Iris pigment epithelial cell (primary cell): ENCODE results near the gene SLC7A11.

ENCODE experiments used
- DNase-seq: peaks from one replicate; pipeline ENCODE4 v3.0.0-alpha.2; 2011; ENCODE audit warnings: low read depth

Gene SLC7A11

DNA sequence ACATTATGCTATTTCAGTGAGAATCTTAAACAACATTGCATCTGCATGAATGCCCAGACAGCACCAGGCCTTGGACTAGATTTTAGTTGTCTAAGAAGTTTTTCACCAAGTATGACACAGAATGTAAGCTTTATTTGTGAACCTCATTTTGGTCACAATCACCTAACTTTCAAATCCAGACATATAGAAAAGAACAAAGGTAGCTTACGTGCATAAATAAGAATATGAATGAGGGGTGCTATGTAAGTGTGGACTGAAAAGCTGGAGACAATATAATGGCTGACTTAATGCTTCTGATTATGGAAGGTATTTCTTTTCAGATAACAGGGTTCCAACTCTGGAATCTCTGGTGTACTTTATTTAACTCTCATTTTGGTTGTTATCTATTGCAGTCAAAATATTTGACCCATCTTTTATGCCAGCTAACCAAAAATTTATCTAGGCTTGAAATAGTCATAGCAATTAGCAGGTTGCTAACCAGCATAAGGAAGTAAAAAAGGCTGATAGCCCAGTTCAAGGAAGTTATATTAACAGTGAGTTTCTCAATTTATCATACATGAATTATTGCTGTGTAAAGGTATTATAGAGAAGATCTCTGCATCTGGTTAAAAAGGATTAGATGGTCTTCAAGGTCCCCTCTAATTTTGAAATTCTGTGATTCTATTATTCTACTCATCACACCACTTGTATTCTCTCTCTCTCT is 36.5 kb downstream of the SLC7A11 start:
- no peak for DNase-seq

DNA sequence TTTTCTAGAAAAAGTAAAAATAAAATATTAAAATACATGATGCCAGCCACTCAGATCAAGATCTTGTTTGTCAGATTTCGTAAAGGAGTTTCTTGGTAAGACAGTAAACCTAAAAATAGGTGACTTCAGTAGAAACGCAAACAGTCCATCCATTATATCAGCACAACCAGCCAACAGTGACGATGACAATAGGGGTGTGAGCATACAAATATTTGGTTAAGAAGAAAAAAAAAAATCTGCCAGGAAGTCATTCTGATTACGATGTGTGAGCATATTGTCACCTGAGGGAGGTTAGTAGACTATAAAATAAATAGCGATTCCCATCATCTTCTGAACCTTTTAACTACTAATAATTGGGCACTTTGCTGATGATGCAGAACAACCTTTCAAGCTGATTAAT is 37.6 kb downstream of the SLC7A11 start:
- no peak for DNase-seq

DNA sequence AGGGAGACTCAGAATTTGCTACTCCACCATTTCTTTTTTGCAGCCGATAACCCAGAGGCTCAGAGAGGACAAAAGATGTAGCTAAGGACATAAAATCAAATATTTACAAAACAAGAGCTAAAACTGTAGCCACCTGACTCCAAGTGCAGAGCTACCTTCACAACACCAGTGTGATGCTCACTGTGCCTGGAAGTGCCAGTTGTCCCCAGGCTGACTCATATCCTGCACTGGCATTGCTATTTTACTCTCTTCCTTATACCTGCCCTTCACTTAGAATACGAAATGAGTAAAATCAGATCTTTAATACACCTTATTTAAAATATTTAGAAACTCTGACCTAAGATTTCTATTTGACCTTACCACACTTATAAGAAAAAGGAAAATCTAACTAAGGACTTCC is 39.5 kb downstream of the SLC7A11 start:
- no peak for DNase-seq

DNA sequence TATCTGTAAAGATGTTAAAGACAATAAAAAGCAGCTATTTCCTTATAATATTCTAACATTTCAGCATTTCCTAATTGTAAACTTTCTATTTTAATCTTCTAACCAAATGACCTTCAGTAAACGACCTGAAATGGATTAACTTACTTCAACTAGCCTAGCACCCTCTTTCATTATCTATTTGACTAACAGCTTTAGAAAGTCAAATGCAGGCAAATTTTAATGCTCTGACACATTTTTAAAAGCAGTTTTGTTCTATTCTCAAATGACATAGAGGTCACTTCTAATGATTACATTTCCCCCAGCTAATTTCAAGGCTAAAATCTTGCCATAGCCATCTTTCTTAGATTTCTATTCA is 41.9 kb downstream of the SLC7A11 start:
- DNase-seq = no peak

DNA sequence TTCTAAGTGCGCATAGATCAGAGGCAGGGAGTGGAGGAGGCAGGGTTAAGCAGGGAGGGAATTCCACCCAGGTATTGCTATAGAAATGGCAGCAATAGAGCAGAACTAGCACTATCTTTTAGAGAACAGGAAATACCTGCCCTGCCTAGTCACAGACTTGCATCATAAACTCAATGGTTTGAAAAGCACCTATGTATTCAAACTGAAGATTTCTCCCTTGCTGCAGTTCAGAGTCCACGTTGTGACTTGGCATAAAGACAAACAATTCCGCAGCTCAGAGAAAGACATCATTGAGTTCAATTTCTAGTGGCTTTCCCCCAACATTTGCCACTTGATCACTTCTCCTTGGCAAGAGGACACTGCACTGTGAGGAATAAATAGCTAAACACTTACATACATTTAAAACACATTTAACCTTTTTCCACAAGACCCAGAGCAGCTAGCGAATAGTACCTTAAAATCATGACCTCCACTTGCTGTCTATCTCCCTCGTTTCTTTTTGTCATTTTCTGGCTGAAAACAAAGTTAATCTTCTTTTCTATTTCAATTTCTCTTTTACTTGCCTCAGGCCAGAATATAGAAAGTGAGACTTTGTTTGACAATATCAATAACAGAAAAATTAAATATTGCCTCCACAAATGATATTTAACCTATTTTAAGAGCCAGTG is 42.4 kb downstream of the SLC7A11 start:
- peak; percentile 66 for DNase-seq

DNA sequence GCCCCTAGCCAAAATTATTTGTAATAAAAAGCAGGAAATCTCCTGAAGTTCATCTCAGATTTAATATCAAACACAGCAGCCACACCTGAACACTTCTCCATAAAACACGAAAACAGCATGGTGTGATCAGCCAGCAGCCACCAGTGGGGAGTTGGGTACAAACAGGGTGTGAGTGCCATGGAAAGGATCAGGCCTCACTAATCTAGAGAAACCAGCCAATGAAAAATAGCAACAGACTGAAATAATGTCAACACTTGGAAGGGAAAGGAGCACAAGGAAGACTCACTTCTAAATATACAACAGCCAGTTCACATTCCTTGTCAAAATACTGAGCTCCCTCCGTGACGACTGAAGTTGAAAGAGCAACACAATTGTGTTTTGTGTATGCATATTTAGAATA is 46.0 kb downstream of the SLC7A11 start:
- no peak for DNase-seq

DNA sequence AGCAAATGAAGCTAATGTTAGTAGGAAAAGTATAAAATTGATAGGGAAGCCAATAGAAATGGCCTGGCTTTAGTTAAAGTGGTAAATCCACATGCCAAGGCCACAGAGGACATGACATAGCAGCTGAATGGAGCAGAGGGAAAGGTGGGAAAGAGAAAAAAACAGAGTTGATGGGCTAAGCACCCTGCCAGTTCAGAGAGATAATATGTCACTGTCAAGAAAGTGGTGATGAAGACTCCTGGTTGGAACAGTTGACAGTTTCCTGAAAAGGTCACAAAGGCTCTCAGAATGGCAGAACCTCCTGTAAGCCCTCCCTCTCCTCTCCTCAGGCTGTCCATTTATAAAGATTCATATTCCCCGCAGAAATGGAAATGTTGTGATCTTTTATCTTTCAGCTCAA is 48.2 kb downstream of the SLC7A11 start:
- DNase-seq = no peak

DNA sequence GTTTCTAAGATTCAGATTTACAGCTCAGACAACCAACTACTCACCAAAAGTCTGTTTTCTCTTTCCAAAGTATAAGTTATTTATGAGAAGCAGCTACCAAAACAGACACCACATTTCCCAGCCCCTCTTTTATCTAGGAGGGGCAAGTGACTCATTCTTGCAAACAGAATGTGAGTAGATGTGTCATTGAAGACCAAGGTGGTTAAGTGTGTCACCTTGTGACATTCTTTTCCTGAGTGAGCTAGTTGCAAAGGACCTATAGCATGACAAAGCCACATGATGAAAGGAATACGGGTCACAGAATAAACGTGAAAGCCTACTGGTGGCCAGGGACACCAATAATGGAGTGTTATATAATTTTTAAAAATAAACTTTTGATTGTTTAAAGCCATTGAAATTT is 50.0 kb downstream of the SLC7A11 start:
- peak; percentile 23 for DNase-seq

DNA sequence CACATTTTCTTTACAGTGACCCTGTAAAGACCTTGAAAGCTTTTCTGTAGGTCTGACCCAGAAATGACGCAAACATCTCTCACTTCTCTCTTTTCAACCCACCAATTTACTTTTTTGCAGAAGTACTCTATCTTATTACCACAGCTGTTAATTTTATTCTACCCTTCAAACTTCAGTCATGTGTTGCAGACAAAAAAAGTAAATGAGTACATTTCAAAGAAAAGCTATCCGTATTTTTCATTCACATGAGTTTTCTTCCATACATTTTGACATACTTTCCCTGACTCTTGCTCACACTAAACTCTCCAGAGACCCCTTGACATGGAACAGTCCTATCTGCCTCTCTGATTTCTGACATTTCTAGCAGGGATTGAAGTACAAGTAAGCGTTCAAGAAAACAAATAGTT is 51.7 kb downstream of the SLC7A11 start:
- no peak for DNase-seq

DNA sequence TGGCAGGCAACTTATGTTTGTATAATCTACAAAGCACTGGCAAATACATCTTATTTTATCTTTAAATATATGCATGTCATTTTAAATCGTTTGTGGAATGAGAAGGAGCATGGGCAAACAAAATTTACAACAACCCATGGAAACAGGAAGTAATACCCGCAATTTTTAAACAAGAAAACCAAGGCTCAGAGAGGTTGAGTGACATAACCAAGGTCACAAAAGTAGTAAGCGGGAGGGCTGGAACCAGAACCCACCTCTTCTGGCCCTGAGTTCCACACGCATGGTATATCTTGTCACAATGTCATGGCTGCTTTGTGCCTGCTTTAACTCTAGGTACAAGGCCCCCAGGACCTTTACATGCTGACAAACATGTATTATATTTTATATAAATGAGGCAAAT is 52.9 kb downstream of the SLC7A11 start:
- no peak for DNase-seq

DNA sequence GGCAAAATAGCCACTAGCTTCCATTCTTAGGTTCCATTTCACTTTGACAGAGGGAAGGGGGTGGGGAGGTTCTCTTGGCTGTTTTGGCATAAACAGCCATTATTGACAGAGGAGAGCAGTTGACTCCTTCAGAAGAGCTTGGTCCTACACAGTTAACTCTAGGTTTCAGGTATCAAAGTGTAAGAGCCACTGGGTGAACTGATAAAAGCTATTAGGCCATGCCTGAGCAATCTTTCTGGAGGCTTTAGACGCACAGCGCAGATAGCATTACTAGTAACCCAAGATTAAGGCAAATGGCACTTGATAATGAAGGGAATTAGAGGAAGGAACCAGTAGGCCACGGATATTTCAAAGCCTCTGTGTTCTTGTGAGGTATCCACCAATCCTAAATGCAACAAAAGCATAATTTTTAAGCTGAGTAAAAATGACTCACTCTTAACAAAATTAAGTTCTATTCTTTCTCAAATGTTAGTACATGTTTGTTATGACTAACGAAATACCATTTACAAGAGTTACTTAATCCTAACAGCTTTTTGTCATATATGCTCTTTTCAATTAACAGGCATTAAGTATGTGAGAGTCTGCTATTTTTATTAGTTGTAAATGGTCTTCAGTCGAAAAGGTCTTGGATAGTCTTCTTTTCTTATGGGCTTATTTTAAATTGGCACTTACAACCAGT is 53.6 kb downstream of the SLC7A11 start:
- no peak for DNase-seq

DNA sequence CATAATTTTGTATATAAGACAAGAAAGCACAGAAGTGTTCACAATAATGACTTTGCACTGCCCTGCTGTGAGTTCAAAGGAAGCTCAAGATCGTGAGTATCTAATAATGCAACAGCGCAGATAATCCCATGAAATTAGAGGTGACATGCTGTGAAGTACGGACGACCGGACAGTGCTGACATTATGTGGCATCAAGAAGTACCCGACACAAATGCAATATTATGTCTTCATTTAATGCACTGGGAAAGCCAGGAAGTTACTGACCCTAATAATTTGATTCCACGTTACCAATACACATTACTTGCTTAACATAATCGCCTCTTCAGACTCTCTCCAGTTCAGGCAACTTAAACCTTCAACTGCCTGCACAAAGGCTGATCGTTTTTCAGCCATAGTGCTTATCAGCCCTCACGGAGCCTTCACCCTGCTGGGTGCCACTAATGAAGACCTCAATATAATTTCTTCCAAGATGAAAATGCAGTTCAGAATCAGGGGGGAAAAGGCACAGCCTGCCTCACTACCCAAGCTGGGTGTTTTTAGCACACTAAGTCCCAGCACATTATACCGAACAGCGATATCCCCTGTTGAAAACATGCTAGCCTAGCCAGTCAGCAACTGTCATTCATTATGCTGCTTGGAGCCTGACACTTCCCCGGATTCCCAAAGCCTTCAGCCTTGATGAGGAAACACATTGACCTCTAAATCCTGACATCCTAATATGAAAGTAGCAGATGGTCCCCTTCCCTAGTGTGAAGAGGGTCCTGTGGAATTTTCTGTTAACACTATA is 56.1 kb downstream of the SLC7A11 start:
- DNase-seq = no peak

DNA sequence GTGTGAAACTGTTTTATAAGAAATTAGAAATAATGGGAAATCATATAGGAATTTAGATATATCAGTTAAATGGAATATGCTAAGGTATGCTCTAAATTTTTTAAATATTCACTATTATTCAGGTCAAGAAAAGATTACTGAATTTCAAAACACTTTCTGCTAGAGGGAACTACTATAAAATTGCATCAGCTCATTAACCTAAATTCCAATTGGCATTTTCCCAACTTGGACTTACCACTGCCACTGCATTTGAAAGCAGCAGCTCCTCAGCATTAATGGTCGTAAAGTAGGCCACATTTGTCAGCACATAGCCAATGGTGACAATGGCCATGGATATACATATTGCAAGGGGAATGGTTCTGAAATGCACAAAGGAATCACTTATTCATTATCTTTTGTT is 57.3 kb downstream of the SLC7A11 start:
- DNase-seq = no peak

DNA sequence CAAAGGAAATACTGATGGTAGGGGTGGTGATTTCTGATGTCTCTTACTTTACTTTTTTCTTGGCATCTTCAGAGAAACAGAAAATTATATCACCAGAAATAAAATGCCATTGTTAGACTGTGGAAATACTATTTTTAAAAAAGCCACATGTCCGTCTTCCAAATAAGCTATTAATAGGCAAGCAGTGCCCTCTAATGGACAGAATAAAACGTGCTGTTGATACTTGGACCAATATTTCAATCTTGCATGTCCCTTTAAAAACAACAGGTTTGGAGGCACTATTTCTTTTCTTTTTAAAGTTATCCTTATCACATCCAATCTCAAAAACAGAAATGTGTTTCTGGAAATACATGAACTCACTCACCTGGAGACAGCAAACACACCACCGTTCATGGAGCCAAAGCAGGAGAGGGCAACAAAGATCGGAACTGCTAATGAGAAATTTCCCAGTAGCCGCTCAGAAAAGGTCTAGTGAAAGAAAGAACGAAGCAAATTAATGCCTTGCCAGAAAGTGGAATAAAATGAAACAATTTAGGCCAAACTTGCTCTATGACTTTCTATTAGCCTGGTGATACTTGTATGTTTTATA is 59.2 kb downstream of the SLC7A11 start:
- peak; percentile 88 for DNase-seq

DNA sequence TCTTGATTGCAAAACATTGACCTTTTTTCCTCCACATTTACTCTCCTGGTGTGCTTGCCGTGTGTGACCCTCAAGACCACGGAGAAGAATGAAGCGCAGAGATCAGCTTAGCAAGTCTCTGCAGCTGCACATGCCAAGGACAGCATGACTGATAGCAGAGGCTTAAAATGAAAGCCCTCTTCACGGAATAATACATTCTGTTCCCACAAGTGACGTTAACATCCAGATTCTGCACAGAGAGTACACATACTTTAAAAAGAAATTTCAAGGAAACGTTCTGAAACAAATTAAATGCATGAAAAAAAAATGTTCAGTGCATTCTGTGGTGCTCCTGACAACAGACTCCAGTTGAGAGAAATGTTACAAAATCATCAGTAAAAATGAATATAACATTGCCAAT is 60.9 kb downstream of the SLC7A11 start:
- peak; percentile 99 for DNase-seq

DNA sequence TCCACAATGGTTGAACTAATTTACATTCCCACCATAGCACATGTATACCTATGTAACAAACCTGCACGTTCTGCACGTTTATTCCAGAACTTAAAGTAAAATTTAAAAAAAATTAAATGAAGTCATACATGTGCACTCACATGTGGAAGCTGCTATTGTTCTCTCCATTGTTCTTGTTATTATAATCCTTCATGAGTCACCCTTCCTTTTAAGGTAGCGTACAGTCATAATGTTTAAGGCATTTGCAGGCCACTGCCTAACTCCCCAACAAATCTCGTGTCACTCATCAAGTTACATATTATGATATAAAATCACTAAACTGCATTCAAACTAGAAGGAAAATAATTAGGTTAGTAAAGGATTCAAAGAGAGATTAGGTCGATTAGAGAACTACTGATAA is 63.6 kb downstream of the SLC7A11 start:
- peak; percentile 57 for DNase-seq

DNA sequence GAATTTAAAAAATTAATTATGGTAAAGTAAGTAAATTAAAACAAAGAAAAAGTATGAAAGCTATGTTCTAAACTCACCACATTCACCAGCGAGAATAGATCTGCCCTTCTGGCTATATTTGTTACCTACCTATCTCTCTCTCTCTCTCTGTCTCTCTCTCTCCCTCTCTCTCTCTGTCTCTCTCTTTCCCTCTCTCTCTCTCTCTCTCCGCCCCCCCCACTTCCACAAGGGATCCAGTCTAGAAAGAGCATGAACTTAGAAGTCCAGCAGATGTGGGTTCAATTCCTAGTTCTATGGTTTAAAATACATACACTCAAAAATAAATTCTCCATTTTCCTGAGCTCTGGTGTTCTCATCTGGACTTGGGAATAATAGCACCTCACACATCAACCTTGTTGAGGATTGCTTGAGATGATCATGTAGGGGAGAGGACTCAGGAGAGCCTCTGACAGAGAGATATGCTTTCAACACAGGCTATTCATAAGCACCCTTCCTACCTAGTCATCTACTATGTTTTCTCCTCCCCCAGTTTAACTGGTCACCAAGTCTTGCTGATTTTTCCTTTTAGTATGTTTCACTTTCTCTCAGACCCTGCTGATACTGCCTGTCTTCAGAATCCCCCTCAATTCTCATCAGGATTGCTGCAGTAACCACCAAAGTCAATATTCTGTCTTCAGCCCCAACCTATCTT is 64.7 kb downstream of the SLC7A11 start:
- DNase-seq = no peak

DNA sequence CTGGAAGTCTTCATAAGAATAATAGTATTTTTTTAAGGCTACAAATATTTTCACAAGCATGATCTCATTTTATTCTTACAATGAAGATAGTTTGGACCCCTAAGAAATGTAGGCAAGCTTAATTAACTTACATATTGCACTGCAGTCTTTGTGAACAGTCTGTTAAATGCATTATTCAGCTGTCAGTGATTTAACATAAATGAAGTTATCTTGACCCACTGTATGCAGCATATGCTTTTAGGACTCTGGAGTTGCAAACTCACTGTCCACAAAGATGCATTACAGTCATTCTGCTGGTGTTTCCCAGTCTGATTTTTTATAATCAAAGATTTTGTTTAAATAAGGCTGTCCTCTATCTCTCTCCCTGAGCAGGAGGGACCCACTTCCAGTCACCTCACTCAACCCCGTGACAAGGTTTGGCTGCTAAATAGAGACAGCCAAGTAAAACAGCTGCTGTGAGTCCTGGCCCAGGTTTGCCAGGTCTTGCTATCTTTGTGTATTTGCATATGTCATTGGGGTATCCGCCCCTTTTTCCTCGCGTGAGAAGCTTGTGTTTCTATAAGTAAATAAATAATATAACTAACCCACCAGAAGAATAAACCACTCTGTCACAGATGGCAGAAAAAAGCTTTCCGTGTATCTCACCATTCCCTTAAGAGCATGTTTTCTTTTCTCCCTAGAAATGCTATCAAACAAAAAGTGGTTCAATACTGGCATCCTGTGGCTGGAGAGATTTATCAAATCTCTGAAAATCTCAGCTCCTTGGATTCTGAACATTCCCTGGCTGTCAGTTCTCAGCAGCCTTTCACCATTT is 67.0 kb downstream of the SLC7A11 start:
- DNase-seq = no peak

DNA sequence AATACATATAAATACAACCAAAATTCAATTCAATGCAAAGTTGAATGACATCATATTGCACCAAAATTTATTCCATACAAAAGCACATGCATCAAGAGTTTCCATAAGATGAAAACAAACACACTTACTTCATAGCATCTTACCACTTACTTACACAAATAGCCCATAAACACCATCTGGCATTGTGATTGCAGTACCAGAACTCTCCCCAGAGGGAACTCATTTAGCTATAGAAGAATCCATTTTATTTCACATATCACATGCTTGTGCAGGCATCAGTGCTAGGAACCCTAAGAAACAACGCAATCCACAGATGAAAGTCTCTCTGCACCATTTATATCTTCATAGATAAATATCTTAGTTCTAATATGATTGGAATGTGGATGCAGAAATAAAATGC is 77.9 kb downstream of the SLC7A11 start:
- no peak for DNase-seq

DNA sequence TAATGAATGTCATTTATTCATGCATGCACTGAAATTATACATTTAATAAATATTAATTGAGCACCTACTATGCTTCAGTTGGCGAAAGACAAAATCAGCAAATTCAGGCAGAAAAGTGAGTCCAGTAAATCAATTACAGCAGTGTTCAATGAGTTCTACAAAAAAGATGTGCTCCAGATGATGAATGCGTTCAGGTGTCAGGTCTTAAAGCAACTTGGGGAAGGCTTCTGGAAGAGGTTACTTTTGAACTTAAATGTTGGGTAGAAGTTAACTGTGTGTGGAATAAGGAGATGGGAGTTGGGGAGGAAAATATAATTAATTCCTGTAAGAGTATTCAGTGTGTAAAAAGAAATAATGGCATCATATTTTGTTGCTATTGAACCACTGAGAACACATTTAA is 79.0 kb downstream of the SLC7A11 start:
- DNase-seq = no peak

DNA sequence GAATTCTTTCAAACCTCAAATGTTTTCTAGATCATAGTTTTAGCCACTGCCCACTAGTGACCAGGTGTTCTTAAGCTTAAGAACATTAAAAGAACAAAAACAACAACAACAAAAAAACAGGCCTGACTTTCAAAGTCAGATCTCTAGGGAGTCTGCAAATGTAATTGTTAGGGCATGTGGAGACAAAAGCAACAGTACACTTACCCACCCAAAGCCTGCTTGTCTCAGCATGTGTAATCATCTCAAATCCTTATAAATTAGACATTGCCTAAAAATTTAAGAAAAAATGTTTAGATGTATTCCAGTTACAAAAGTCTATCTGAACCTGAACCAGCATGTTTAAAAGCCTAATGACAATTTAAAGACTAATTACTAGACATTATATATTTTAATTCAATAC is 79.9 kb downstream of the SLC7A11 start:
- DNase-seq = no peak
